HG03469 (cell line): ENCODE data around the gene GOLGA8Q.
"Not testable (repeated sequence)": the region's sequence is repeated elsewhere in the genome, so short reads cannot be mapped to it uniquely, and the experiment has no call there.

Experiments
- ATAC-seq: cut with Tn5 transposase; IDR thresholded peaks from one replicate; pipeline ENCODE4 v1.9.1; 2021; ENCODE audit warnings: mild to moderate bottlenecking, moderate library complexity, moderate number of reproducible peaks; ENCODE audit not compliant: unreplicated experiment

GOLGA8Q gene

GRCh38 chr15:30551750-30552149 lies at the start of gene GOLGA8Q:
TSS of gene GOLGA8Q (plus strand) at chr15:30552050. CDS start at chr15:30552078, 28 bp downstream.
- not testable (repeated sequence) for ATAC-seq

DNA sequence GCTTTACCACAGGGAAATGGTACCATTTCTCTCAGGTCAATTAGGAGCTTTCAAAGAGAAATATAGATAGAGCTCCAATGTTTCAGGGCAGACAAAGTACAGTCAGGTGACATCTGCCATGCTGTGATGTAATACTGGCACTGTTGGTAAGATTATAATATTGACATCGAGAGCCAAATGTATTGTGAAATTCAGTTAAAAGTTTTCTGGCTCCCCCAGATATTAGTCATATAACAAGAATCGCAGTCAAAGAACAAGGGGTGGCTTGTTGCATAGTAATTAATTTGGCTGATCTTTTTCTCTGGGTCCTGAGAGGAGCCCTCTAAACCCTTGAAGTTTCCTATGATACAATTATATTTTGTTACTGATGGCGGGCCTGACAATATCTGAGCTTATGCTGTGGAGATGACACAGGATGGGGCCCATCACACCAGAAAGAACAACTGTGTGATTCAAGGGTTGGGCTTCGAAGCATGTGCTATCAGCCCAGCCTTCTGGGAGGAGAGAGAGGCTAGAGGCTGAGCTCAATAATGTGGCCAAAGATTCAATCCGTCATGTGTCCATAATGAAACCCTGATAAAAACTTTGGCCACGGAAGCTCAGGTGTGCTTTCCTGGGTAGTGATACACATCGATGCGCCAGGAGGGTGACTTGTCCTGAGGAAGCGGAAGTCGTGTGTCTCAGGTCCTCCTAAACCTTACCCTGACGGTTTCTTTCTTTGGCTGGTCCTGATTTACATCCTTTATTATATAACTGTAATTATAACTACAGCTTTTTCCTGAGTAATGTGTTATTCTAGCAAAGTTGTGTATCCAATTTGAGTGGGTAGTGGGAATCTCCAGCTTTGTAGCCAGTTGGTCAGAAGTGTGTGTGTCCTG lies 48.7 kb upstream of the GOLGA8Q start:
- not testable (repeated sequence) for ATAC-seq

DNA sequence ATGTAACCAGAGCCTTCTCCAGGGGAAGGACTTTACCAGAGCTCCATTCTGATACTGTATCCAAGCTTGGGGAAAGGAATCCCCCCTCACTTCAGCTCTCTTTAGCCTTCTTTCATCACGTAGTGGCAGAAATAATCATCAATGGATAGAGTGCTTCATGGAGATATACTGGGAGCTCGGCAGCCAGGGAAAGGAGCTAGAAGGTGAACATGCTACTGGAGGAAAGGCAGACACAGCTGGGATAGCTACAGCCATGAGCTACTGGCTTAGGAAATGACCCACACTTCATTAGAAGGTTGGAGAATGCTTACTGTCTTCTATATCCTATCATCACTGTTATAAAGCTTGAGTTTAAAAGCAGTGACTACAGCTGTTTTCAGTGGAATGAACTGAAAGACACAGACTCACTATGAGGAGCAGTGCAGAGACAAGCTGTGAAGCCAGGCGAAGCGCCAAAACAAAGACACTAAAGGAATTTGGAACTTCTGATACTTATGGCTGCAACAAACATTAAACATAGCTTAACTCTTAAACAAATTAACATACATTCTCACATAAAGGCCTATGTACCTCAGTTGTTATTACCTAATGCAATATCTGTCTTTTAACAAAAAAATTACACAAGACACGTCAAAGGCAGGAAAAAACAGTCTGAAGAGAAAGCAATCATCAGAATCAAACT lies 47.5 kb upstream of the GOLGA8Q start:
- ATAC-seq: not testable (repeated sequence)

- not testable (repeated sequence) for ATAC-seq
Observed at GRCh38 chr15:30514545-30514944, 37.3 kb upstream of the GOLGA8Q start.

- ATAC-seq: not testable (repeated sequence)
Observed at GRCh38 chr15:30523453-30524243, 28.2 kb upstream of the GOLGA8Q start.

GRCh38 chr15:30525912-30526311 lies 25.9 kb upstream of the GOLGA8Q start:
- not testable (repeated sequence) for ATAC-seq

GRCh38 chr15:30529049-30529448 lies 22.8 kb upstream of the GOLGA8Q start:
- ATAC-seq: not testable (repeated sequence)

DNA sequence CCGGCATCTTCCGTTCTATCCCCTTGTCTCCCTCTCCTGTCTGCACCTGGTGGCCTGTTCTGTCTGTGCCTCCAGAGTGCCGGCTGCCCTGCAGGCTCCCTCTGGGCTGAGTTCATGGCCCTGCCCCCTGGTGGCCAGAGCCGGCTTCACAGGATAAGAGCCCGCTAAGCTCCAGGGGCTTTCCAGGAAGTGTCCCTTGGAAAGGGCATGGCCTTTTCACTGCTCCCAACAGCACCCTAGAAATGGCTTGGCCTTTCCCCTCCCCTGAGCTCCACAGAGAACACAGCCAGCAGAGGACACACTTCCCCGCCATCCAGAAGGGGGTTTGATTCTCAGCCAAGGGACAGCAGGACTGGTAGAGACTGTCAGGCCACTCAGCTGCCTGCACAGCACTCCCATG lies 15.1 kb downstream of the GOLGA8Q start:
- not testable (repeated sequence) for ATAC-seq

GRCh38 chr15:30573012-30573491 lies 21.2 kb downstream of the GOLGA8Q start:
- ATAC-seq: not testable (repeated sequence)

GRCh38 chr15:30579394-30579970 lies 27.6 kb downstream of the GOLGA8Q start:
- ATAC-seq: not testable (repeated sequence)

DNA sequence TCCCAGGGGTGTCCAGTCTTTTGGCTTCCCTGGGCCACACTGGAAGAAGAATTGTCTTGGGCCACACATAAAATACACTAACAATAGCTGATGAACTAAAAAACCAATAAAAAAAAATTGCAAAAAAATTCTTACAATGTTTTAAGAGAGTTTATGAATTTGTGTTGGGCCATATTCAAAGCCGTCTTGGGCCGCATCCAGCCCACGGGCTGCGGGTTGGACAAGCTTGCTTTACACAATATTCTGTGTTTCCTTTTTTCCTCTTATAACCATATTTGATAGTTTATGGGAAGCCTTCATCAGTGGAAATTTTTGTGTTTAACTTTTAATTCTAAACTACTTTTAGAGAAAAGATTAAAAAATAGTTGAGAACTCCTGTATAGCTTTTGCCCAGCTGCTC lies 28.9 kb downstream of the GOLGA8Q start:
- not testable (repeated sequence) for ATAC-seq

DNA sequence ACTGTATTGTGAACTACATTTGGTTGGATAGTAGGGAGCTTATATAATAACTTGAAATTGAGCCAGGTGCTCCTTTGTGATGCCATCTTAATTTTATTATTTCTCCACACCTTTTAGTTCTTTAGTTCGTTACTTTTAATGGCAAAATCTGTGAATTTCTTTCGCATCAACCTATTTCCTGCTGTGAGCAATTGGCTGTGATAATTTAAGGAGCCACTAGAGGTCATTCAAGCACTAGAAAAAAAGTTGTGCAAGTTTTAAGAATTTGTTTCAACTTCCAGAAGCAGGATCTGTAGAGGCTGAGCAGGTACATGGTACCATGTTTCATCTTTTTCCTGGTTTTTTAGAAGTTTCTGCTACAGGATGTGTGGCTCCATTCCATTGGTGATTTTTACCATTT lies 47.1 kb downstream of the GOLGA8Q start:
- ATAC-seq: not testable (repeated sequence)

- ATAC-seq: not testable (repeated sequence)
Observed at GRCh38 chr15:30603796-30604195, 51.9 kb downstream of the GOLGA8Q start, which contains the start of gene GOLGA8H. TSS of gene GOLGA8H (plus strand) at chr15:30604028. CDS start at chr15:30604126, 98 bp downstream.
